IMR-90 (cell line): ENCODE data around the gene REC114. TPM values are rescaled to one million over a fixed set of nuclear protein-coding genes. Genes with fewer than 3 reads are reported as not detected.
A peak's percentile ranks its signal among the peaks of the same experiment; 100 is the strongest.

ENCODE experiments used
- ATAC-seq: fragments of 200-7000 bp; cut with Tn5 transposase; 2 replicates; pipeline ENCODE4 v1.9.1; 2020; ENCODE audit warnings: low read depth, mild to moderate bottlenecking, moderate library complexity
- BruUV-seq: library from RNA; stranded (reverse); fragments of 400-500 nt; replicated peaks from 2 replicates; lab custom pipeline; 2021; lab: Mats Ljungman, UMichigan
- CTCF ChIA-PET: fragments of 300-600 bp; formaldehyde crosslinking; extraction: SDS; loops from one replicate; lab custom pipeline; 2021; ENCODE audit warnings: antibody characterized with exemption; lab: Yijun Ruan, JAX
- POLR2A ChIA-PET: fragments of 300-600 bp; sonication (Branson Sonifier 250); formaldehyde crosslinking; loops from one replicate; lab custom pipeline; 2022; ENCODE audit warnings: antibody characterized with exemption; ENCODE audit not compliant: unreplicated experiment; lab: Charles Lee
- DNase-seq: peaks from one replicate; pipeline ENCODE4 v3.0.0; 2013
- H2AFZ ChIP-seq: replicated peaks from 2 replicates; pipeline ENCODE3; 2013; ENCODE audit warnings: low read length, mild to moderate bottlenecking; ENCODE audit not compliant: poor library complexity
- H2AK5ac ChIP-seq: 2 replicates; pipeline ENCODE4 v1.6.1; 2013; ENCODE audit warnings: low read depth, low read length, inconsistent platforms
- H2AK9ac ChIP-seq: replicated peaks from 2 replicates; pipeline ENCODE3; 2013; ENCODE audit warnings: mild to moderate bottlenecking, low read depth, low read length, moderate library complexity; ENCODE audit not compliant: poor library complexity
- H2BK120ac ChIP-seq: 2 replicates; pipeline ENCODE4 v1.6.1; 2013; ENCODE audit warnings: low read depth, low read length, inconsistent platforms
- H2BK15ac ChIP-seq: 3 replicates; pipeline ENCODE4 v1.6.1; 2013; ENCODE audit warnings: low read depth, low read length, inconsistent platforms
- H2BK20ac ChIP-seq: 2 replicates; pipeline ENCODE4 v1.6.1; 2013; ENCODE audit warnings: low read depth, mild to moderate bottlenecking, inconsistent platforms, low read length, moderate library complexity
- H2BK5ac ChIP-seq: 2 replicates; pipeline ENCODE4 v1.6.1; 2013; ENCODE audit warnings: mild to moderate bottlenecking, low read depth, low read length, inconsistent platforms; ENCODE audit not compliant: poor library complexity, severe bottlenecking
- H3K14ac ChIP-seq: replicated peaks from 2 replicates; pipeline ENCODE4 v1.6.1; 2013; ENCODE audit warnings: low read depth, low read length, inconsistent platforms
- H3K18ac ChIP-seq: 2 replicates; pipeline ENCODE4 v1.6.1; 2013; ENCODE audit warnings: low read depth, low read length, control low read depth
- H3K23ac ChIP-seq: 2 replicates; pipeline ENCODE4 v1.6.1; 2013; ENCODE audit warnings: low read depth, low read length, inconsistent platforms
- H3K27ac ChIP-seq: 2 replicates; pipeline ENCODE4 v1.5.1; 2013; ENCODE audit warnings: mild to moderate bottlenecking, control low read depth, low read length; ENCODE audit not compliant: insufficient read depth
- H3K27me3 ChIP-seq: 2 replicates; pipeline ENCODE4 v1.6.1; 2013; ENCODE audit warnings: low read length; ENCODE audit not compliant: control insufficient read depth, insufficient read depth
- H3K36me3 ChIP-seq: 2 replicates; pipeline ENCODE4 v1.6.1; 2013; ENCODE audit warnings: low read length, mixed read lengths; ENCODE audit not compliant: control insufficient read depth, insufficient read depth
- H3K4ac ChIP-seq: 2 replicates; pipeline ENCODE4 v1.6.1; 2013; ENCODE audit warnings: low read depth, low read length, inconsistent platforms
- H3K4me1 ChIP-seq: 2 replicates; pipeline ENCODE4 v1.6.1; 2013; ENCODE audit warnings: low read length, mixed read lengths; ENCODE audit not compliant: control insufficient read depth, insufficient read depth
- H3K4me2 ChIP-seq: 2 replicates; pipeline ENCODE4 v1.6.1; 2013; ENCODE audit warnings: low read depth, mild to moderate bottlenecking, control low read depth, low read length, moderate library complexity
- H3K4me3 ChIP-seq: 2 replicates; pipeline ENCODE4 v1.5.1; 2013; ENCODE audit warnings: low read depth, mild to moderate bottlenecking, control low read depth, low read length, moderate library complexity; ENCODE audit not compliant: insufficient read depth
- H3K56ac ChIP-seq: 2 replicates; pipeline ENCODE4 v1.6.1; 2013; ENCODE audit warnings: low read length, inconsistent platforms; ENCODE audit not compliant: insufficient read depth; ENCODE audit errors: extremely low read depth
- H3K79me1 ChIP-seq, 2 experiments: 2 replicates each; pipeline ENCODE4 v1.6.1; 2013; ENCODE audit warnings: low read length in 2 of 2, inconsistent platforms in 1 of 2, low read depth in 1 of 2
- H3K9ac ChIP-seq: 2 replicates; pipeline ENCODE4 v1.6.1; 2013; ENCODE audit warnings: low read depth, low read length, control low read depth
- H3K9me1 ChIP-seq: 2 replicates; pipeline ENCODE4 v1.6.1; 2013; ENCODE audit warnings: low read length, inconsistent platforms; ENCODE audit not compliant: insufficient read depth
- H3K9me3 ChIP-seq: 2 replicates; pipeline ENCODE4 v1.6.1; 2013; ENCODE audit warnings: low read length; ENCODE audit not compliant: control insufficient read depth, insufficient read depth
- H4K20me1 ChIP-seq: 2 replicates; pipeline ENCODE4 v1.6.1; 2013; ENCODE audit warnings: low read length, inconsistent platforms; ENCODE audit not compliant: insufficient read depth
- H4K5ac ChIP-seq: 2 replicates; pipeline ENCODE4 v1.6.1; 2013; ENCODE audit warnings: mild to moderate bottlenecking, low read depth, low read length, control low read depth
- H4K8ac ChIP-seq, 2 experiments: 2 replicates each; pipeline ENCODE4 v1.6.1; 2013; ENCODE audit warnings: low read depth in 2 of 2, low read length in 2 of 2, control low read depth in 1 of 2, inconsistent platforms in 1 of 2
- H4K91ac ChIP-seq: 2 replicates; pipeline ENCODE4 v1.6.1; 2013; ENCODE audit warnings: low read depth, low read length, inconsistent platforms; ENCODE audit not compliant: insufficient read depth
- BHLHE40 ChIP-seq: fragments of 150-350 bp; IDR thresholded peaks from 2 replicates; pipeline ENCODE4 v1.6.1; 2016; ENCODE audit warnings: mild to moderate bottlenecking, low read depth, low read length
- CEBPB ChIP-seq: IDR thresholded peaks from 2 replicates; pipeline ENCODE4 v1.6.1; 2012; ENCODE audit warnings: low read depth, low read length, improper control_type of control experiment
- CHD1 ChIP-seq: IDR thresholded peaks from 2 replicates; pipeline ENCODE4 v1.6.1; 2012; ENCODE audit warnings: low read depth, low read length, improper control_type of control experiment
- FOS ChIP-seq: fragments of 150-350 bp; IDR thresholded peaks from 2 replicates; pipeline ENCODE4 v1.6.1; 2016; ENCODE audit warnings: low read depth, low read length
- MAFK ChIP-seq: IDR thresholded peaks from 2 replicates; pipeline ENCODE4 v1.6.1; 2012; ENCODE audit warnings: low read depth, low read length, improper control_type of control experiment
- MAZ ChIP-seq: IDR thresholded peaks from 2 replicates; pipeline ENCODE4 v1.6.1; 2012; ENCODE audit warnings: low read depth, mild to moderate bottlenecking, low read length, improper control_type of control experiment, moderate library complexity, borderline replicate concordance
- MXI1 ChIP-seq: IDR thresholded peaks from 2 replicates; pipeline ENCODE4 v1.6.1; 2012; ENCODE audit warnings: low read depth, mild to moderate bottlenecking, low read length, moderate library complexity, borderline replicate concordance
- NFE2L2 ChIP-seq: fragments of 150-350 bp; IDR thresholded peaks from 2 replicates; pipeline ENCODE4 v1.6.1; 2016; ENCODE audit warnings: low read depth, mild to moderate bottlenecking, low read length
- POLR2A ChIP-seq: IDR thresholded peaks from 2 replicates; pipeline ENCODE4 v1.6.1; 2012; ENCODE audit warnings: mild to moderate bottlenecking, low read depth, low read length
- RAD21 ChIP-seq: IDR thresholded peaks from 2 replicates; pipeline ENCODE4 v1.6.1; 2012; ENCODE audit warnings: low read length, improper control_type of control experiment
- RCOR1 ChIP-seq: IDR thresholded peaks from 2 replicates; pipeline ENCODE4 v1.6.1; 2012; ENCODE audit warnings: mild to moderate bottlenecking, low read length, improper control_type of control experiment; ENCODE audit not compliant: insufficient replicate concordance
- RFX5 ChIP-seq: IDR thresholded peaks from 2 replicates; pipeline ENCODE4 v1.8.0; 2012; ENCODE audit warnings: low read depth, mild to moderate bottlenecking, low read length, moderate library complexity
- SMC3 ChIP-seq: fragments of 150-350 bp; IDR thresholded peaks from 2 replicates; pipeline ENCODE4 v1.6.1; 2016; ENCODE audit warnings: low read depth, mild to moderate bottlenecking, antibody characterized with exemption, low read length, moderate library complexity
- USF2 ChIP-seq: fragments of 150-350 bp; IDR thresholded peaks from 2 replicates; pipeline ENCODE4 v1.6.1; 2017; ENCODE audit warnings: mild to moderate bottlenecking, antibody characterized with exemption, low read length, low read depth
- WGBS, 2 experiments: methylation state at CpG; one replicate each; pipeline versions ENCODE4 v1.1.5 to v1.1.7; 2013; ENCODE audit warnings: missing lambda C conversion rate in 2 of 2; ENCODE audit not compliant: insufficient read length in 1 of 2; ENCODE audit errors: extremely low coverage in 2 of 2; 5-methylcytosine and 5-hydroxymethylcytosine counted together
- dilution Hi-C: fragments of 300-500 bp; cut with HindIII; formaldehyde crosslinking; loops from one replicate; pipeline ENCODE4 v1.14.3; 2018; ENCODE audit warnings: low sequenced_read_pairs; ENCODE audit not compliant: unreplicated experiment
- in situ Hi-C: fragments of 300-500 bp; cut with MboI; formaldehyde crosslinking; loops from 3 replicates; pipeline ENCODE4 v1.14.3; 2019; ENCODE audit warnings: low sequenced_read_pairs, inconsistent platforms, mixed read lengths
- intact Hi-C: fragments of 100-400 bp; cut with micrococcal nuclease; formaldehyde crosslinking; loops from 2 replicates; pipeline ENCODE4 v1.10.0; 2022
- polyA plus RNA-seq, 3 experiments: library from polyadenylated mRNA; depleted of rRNA; stranded (reverse); fragments of >200 nt; gene quantifications; 2 replicates each; pipeline ENCODE4 v1.2.3, GENCODE V29; 2012; ENCODE audit warnings: low replicate concordance in 1 of 3
- total RNA-seq: library from RNA; depleted of rRNA; stranded (reverse); fragments of >200 nt; gene quantifications from 2 replicates; pipeline ENCODE4 v1.2.3, GENCODE V29; 2012
- TF ChIP-seq, protein P1 (sequence below): conservative IDR thresholded peaks from 2 replicates; pipeline ENCODE4 v1.5.1; 2012; ENCODE audit warnings: mild to moderate bottlenecking, low read depth, low read length, improper control_type of control experiment

REC114 gene
- total and polyA plus RNA-seq, 2 of the 4 experiments (the other 2 are of a cell fraction) = not detected

DNA sequence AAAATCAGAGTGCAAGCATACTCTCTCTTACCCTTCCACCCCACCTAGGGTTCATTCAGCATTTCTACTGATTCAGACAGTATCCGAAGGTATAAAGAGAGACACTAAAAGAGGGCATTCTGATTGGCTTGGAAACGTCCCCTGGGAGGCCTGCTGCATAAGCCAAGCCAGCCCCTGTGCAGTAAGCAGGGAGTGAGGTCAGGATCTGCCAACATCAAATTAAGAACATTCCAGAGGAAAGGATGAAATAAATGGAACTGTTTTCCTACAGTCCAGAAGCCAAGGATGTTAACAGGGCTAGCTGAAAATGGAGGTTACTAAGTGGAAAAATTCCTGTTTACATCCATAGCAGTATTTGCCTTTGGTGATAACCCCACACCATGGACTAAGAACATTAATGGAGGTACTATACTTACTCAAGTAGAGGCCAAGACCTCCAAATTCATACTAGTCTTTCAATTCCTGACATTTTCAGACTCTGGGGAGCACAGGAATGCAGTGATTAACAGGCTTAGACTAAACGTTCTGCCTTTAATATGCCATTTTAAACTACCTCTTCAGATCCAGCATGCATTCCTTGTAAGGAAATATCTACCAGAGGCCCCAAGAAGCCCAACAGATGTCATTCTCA is 155.7 kb downstream of the REC114 start:
- Histone ChIP-seq H3K4ac (peak overlapping the region; percentile 16; the same call in 1 of the 2 replicates), H2BK20ac (no peak overlapping the region), H3K56ac (no peak overlapping the region), H3K14ac (peak overlapping the region; percentile 2; the same call in 1 of the 2 replicates), H2BK120ac (no peak overlapping the region), H3K4me3 (no peak overlapping the region), H4K8ac (0 out of 4 replicates have a peak overlapping the region, but pooled peaks of 1 of the 2 experiments have one; percentile 1), H2AFZ (no peak overlapping the region), H2BK5ac (peak overlapping the region; percentile 57), H4K91ac (no peak overlapping the region), H3K23ac (no peak overlapping the region; the same call in 1 of the 2 replicates), H3K4me2 (no peak overlapping the region), H3K36me3 (no peaks in the 10 kb centered on the region; the same call in none of the 2 replicates), H2AK9ac (no peak overlapping the region), H3K9me1 (peaks cover 36% of the 10 kb centered on the region), H4K5ac (no peak overlapping the region; the same call in 1 of the 2 replicates), H3K18ac (no peak overlapping the region), H3K27me3 (no peaks in the 10 kb centered on the region), H3K9me3 (no peaks in the 10 kb centered on the region), H2AK5ac (0 out of 2 replicates have a peak overlapping the region, but pooled peaks have one; percentile 4), H3K79me1 (peaks cover 41 to 94% of the 10 kb centered on the region in 2 experiments), H2BK15ac (no peak overlapping the region), H4K20me1 (peaks cover 94% of the 10 kb centered on the region), H3K27ac (peak overlapping the region; percentile 44; the same call in 1 of the 2 replicates), H3K9ac (0 out of 2 replicates have a peak overlapping the region, but pooled peaks have one; percentile 19), H3K4me1 (peaks cover 31% of the 10 kb centered on the region)
- dilution Hi-C loops = no loop called here
- CTCF ChIA-PET = no interaction called here
- intact Hi-C loops = loop anchor here (2.0 kb wide), 1 partner anchor 34 kb away; the partner anchor contains the start of gene NPTN
- DNase-seq (peak; percentile 35), ATAC-seq (peak; percentile 31)
- no TSS peak for BruUV-seq
- TF ChIP-seq MAFK (no peak), BHLHE40 (no peak), POLR2A (no peak), NFE2L2 (no peak), RCOR1 (no peak), MXI1 (no peak), USF2 (no peak), RFX5 (no peak), CEBPB (no peak), FOS (no peak), MAZ (no peak), SMC3 (no peak), CHD1 (no peak), RAD21 (no peak)
- TF ChIP-seq, protein P1, sequence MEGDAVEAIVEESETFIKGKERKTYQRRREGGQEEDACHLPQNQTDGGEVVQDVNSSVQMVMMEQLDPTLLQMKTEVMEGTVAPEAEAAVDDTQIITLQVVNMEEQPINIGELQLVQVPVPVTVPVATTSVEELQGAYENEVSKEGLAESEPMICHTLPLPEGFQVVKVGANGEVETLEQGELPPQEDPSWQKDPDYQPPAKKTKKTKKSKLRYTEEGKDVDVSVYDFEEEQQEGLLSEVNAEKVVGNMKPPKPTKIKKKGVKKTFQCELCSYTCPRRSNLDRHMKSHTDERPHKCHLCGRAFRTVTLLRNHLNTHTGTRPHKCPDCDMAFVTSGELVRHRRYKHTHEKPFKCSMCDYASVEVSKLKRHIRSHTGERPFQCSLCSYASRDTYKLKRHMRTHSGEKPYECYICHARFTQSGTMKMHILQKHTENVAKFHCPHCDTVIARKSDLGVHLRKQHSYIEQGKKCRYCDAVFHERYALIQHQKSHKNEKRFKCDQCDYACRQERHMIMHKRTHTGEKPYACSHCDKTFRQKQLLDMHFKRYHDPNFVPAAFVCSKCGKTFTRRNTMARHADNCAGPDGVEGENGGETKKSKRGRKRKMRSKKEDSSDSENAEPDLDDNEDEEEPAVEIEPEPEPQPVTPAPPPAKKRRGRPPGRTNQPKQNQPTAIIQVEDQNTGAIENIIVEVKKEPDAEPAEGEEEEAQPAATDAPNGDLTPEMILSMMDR = no peak
- POLR2A ChIA-PET = interaction anchor here (0.5 kb wide), 1 partner anchor 347 kb away, joined by 3 read pairs; no protein-coding TSS in a partner anchor
- WGBS, 2 experiments = no CpG with 5 or more reads among the region's 3 CpGs
- in situ Hi-C loops = no loop called here
